DMS 273 treated with DMSO at 0.1 percent for 48 hours (cell line): ENCODE data around the gene NCBP1.
"Not testable (repeated sequence)": the region's sequence is repeated elsewhere in the genome, so short reads cannot be mapped to it uniquely, and the experiment has no call there.

ENCODE experiments used
- DNase-seq: peaks from one replicate; lab custom pipeline; 2025; lab: John Stamatoyannopoulos, UW

NCBP1 gene, protein sequence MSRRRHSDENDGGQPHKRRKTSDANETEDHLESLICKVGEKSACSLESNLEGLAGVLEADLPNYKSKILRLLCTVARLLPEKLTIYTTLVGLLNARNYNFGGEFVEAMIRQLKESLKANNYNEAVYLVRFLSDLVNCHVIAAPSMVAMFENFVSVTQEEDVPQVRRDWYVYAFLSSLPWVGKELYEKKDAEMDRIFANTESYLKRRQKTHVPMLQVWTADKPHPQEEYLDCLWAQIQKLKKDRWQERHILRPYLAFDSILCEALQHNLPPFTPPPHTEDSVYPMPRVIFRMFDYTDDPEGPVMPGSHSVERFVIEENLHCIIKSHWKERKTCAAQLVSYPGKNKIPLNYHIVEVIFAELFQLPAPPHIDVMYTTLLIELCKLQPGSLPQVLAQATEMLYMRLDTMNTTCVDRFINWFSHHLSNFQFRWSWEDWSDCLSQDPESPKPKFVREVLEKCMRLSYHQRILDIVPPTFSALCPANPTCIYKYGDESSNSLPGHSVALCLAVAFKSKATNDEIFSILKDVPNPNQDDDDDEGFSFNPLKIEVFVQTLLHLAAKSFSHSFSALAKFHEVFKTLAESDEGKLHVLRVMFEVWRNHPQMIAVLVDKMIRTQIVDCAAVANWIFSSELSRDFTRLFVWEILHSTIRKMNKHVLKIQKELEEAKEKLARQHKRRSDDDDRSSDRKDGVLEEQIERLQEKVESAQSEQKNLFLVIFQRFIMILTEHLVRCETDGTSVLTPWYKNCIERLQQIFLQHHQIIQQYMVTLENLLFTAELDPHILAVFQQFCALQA

DNA sequence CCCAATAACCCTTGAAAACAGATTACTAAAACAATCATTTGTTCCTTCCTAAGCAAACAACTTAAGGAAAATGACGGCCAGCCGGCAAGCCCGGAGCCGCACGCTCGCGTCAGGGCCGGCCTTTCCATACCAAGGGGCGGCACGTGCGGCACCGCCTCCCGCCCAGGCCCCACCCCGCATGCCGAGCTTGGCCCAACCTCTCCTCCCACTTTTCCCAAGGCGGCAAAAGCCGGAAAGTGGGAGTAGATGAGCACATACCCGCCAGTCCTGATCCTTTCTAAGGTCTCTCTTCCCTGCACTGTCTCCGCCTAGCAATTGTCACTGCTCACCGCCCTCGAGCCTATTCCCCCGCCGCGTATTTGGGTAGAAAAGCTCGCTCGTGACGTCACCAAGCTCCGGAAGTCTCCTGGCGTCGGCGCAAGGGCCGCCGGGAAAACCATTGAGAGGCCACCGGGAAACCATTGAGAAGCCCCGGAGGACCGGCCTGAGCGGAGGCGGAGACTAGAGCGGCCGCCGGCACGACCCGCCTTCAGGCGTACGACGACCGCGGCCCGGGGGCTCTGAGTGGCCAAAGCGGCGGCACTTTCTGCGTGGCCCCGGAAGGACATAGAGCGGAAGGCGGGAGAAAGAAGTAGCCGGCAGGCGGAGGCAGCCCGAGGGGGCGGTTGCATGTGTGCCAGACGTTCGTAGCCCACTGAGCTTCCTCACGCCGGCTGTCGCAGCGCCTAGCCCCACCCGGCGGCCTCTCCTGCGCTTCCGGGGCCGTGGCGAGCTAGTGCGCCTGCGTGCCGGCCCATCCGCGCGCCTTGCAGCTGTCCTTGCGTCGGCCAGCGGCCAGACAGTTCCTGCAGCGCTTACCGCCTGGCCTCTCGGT lies at the start of gene NCBP1, which contains the start of gene TSTD2:
Gene NCBP1, plus strand, starts transcription at position 837 of the 874 bp plus-strand sequence. CDS start 61 bp downstream, outside the sequence.
Gene TSTD2, minus strand, starts transcription at position 384 of the 874 bp plus-strand sequence. CDS start 5,806 bp downstream, outside the sequence.
- peak; percentile 94 for DNase-seq

DNA sequence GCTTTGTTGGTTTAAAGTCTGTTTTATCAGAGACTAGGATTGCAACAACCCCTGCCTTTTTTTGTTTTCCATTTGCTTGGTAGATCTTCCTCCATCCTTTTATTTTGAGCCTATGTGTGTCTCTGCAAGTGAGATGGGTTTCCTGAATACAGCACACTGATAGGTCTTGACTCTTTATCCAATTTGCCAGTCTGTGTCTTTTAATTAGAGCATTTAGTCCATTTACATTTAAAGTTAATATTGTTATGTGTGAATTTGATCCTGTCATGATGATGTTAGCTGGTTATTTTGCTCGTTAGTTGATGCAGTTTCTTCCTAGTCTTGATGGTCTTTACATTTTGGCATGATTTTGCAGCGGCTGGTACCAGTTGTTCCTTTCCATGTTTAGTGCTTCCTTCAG lies 48.8 kb upstream of the NCBP1 start:
- DNase-seq = not testable (repeated sequence)

DNA sequence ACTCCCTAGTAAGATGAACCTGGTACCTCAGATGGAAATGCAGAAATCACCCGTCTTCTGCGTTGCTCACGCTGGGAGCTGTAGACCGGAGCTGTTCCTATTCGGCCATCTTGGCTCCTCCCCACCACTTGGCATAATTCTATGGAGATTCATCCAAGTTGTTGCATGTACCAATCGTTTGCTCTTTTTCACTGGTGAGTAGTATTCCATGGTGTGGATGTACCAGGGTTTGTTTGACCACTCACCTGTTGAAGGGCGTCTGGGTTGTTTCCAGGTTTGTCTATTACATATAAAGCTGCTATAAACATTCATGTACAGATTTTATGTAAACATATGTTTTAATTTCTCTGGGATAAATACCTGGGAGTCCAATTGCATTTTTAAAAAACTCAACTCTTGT lies 46.7 kb upstream of the NCBP1 start:
- not testable (repeated sequence) for DNase-seq

DNA sequence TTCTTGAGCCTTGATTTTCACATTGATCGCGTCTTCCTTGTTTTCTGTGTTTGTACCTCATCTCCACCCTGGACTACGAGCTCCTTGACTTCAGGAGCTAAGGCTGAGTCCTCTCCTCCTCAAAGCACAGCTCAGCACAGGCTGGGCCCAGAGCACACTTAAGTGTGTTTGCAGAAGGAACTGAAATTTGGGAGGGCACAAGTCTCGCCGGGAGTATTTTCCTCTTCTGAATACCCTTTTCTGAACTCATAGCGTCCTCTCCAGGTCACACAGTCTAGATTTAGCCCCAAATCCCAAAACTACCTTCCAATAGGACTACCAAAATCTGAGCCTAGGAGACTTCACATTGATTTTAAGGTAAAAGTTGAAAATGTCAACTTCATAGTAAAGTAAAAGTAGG lies 42.1 kb upstream of the NCBP1 start:
- no peak for DNase-seq

DNA sequence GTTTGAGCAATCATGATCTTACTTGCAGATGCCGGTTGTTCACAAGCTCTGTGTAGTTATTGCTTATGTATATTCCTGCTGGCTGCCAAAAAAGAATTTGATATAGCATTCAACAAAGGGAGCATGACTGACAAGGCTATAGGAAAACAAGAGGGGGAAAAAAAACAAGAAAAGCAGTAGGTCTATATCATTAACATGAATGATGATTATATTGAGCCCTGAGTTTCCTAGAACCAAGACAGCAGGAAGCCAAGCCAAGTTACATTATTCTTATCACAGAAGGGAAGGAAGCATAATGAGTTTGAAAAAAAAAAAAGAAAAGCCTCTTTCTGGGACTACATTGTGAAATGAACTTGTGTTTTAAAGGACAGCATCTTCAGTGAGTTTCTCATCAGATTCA lies 41.5 kb upstream of the NCBP1 start:
- DNase-seq = no peak

DNA sequence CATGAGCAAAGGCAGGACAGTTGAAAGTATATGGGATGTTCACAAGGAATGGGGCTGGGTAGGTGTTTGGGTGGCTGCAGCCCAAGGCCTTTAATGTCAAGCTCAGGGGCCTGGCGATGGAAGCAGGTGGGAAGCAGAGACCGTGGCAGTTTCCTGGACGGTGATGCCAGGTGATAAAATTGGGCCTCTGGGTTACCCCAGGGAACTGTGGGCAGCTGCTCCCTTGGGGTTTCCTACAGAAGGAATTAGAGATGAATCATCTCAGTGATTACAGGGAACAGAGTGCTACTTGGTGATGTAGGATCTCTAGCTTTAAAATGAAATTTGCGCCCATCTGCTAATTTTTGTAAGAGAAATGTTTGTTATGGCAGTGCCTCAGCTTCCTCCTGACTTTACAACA lies 39.7 kb upstream of the NCBP1 start:
- DNase-seq = no peak

DNA sequence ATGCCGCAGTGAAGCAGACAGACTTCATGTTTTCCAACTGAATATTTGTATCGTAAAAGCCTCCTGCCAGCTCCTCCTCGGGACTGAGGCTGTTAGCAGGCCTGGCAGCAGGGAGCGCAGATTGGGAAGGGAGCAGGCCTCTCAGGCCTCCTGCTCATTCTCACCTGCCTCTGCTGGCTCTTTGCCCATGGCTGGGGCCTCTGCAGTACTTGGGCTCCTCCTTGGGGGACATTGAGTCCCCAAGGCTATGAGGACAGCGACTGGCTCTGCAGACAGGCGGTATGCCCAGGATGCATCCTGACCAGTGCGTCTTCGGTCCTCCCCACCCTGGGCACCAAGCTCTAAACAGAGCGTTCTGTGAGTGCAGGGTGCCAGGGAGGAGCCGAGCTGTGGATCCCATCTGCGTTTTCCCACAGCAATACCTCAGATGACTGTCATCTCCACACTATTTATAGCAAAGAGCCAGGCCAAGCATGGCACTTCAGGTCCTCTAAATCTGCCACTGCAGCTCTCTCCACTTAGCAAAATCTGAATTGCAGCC lies 39.2 kb upstream of the NCBP1 start:
- peak; percentile 63 for DNase-seq

DNA sequence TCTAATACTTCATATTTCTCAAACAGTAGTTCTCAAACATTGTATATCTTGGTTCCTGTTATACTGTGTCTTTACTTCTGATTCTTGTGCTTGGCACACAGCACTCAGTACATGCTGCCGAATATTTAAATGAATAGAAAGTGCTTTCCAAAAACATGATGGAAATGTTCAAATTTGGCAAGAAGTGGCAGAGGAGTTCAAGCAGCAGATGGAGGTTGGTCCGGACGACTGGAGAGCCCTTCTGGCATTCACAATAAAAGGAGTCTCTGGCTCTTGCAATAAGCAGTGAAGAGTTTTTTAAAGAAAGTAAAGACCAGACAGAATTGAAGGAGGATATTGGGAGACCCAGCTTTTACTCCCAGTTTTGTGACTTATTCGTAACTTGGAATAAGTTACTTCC lies 36.7 kb upstream of the NCBP1 start:
- peak; percentile 46 for DNase-seq

DNA sequence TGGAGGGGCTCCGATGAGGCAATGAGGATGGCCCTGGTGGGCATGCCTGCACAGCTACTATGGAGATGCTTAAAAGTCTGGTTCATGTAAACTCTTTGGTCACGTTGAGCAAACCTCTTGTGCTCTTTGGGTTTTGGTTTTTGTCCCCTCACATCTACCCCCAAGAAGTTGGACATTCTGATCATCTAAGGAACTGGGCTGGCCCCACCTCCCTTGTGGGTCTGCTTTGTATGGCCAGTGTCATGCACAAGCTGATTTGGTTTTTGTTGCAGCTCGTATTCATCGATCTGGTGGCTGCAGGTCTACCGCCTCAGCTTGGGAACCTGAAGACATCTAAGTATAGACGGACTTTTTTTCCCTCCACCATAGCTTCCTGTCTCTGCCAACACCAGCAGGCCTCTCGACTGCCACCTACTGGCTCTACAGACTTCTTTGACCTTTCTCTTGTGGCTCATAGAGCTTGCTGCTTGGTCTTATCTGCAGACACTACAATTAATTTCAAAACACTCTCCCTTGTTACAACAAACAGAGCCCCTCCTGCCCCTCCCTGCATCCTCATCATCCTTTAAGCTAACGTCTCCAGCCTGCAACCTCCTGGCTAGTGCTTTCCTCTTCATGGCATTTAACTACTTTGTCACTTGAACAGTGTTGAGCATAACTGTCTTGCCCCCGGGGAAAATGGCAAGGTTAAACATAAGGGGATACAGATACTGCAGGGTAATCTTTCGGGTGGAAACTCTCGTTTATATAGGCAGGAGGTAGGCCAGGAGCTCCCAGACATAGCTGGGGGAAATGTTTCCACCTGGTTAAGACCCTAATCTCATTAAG lies 34.9 kb upstream of the NCBP1 start:
- DNase-seq = peak; percentile 41

DNA sequence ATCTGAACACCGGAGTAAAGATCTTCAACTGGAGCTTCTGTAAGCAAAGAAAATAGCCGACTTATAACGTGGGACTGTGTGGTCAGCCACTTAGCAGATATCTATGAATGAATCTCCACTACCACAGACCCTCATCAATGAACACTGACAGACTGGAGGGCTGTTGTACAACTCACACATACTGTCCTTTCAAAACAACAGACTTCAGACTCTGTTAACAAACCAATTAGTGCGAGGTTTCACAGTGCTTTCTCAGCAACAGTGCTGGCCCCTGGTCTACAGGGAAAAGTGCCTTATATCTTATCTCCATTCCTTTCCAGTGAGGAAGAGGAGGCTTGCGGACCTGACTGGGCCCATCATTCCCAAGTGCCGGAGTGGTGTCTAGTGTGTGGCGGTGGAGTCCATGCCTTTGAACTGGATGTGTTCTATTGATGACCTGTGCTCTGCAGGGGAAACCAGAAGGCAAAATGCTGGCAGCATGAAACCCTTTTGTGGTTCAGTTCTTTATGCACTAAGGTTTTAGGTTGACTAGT lies 34.2 kb upstream of the NCBP1 start:
- DNase-seq = no peak

DNA sequence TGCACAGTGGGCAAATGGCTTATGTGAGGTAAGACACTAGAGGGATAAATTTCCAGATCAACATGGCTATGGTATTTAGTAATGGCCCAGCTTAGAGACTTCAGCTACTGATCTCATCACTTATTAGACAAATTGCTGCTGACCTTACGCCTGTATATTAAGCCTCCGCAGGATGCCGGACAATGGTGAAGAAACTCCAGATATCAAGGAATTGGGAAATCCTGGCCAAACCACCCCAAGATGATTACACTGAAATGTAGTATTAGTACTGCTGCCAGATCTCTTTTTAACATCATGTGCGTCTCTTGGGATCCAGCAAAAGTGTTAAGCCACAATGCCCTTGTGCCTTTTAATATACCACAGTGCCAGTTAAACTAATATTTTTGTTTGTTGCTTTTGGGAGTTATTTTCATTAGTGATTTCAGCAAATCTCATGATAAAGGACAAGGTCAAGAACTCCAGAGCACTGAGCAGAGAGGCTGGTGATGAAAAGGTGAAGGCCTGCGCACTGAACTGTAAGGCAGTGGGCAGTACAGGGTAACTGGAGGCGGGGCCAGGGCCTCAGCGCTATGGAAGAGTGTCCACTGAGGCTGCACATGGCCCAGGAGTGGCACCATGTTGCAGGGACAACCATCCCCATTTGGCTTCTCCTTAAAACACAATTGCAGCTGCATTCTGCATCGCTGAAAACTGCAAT lies 32.9 kb upstream of the NCBP1 start:
- no peak for DNase-seq

DNA sequence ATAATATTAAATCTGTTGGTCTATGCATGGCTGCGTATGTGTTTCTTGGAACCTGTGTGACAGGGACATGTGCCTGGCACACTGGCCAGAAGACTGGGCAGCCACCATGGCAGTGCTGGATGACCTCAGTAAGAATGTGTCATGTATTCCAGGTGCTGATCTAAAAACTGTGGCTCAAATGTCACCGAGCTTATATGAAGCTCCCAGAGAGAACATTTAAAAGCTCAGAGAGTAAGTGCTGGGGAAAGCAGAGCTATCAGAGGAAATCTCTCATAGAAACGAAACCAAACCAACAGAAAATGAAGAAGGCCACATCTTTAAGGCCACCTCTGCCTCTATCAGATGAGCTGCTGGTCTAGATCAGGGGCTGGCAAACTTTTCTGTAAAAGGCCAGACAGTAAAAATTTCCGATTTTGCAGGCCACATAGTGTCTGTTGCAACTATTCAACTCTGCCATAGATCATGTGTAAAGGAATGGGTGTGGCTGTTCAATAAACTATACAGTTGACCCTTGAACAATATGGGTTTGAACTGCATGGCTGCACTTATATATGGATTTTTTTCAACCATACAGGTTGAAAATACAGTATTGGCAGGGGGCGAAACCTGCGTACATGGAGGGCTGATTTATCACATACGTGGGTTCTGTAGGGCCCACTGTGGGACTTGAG lies 32.3 kb upstream of the NCBP1 start:
- DNase-seq = no peak

DNA sequence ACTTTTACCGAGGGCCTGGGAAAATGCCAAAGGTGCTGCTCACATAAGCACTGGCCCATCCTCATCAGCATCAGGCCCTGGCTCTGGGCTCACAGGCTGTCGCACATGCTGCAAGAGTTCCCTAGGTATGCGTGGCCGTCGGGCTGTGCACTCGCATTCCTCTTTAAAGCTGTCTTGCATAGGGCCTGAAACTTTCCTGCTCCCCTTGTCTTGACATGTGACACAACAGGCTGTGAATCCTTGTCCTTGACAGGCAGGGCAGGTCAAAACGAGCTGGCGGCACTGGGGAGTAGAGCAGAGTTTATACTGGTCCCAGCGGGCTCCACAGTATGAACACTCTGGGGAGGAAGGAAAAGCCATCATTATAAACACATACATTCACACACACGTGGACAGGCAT lies 31.2 kb upstream of the NCBP1 start:
- no peak for DNase-seq

DNA sequence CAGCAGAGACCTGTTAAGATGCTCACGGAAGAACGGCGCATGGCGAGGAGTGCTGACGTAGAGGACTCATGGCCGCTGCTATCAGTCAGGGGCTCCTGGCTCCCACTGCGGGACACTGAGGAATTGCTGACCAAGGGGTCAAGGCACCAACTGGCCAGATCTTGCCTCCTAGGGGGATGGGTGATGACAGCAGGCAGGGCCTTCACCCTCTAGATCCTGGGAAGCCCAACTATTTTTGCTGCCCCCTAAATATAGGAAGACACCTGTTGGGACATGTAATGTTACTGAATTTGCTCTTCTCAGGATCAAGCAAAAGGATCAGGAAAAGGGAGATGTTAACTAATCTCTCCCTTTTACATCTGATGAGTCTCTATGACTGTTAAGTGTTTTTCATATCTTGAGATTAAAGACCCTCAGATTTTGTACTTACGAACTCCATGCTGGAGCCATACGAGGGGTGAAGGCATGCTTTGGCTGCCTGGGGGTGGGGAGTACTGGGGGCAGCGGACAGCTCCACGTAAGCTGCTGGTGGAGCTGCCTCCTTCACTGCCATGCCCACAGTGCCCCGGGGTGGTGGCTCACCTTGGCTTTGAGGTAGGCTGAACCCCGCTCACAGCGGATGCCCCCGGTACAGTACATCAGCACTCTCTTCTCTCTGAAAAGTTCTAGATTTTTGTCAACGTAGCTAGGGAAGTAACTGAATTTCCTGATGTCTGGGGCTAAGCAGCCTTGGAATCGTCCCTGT lies 28.5 kb upstream of the NCBP1 start:
- no peak for DNase-seq

DNA sequence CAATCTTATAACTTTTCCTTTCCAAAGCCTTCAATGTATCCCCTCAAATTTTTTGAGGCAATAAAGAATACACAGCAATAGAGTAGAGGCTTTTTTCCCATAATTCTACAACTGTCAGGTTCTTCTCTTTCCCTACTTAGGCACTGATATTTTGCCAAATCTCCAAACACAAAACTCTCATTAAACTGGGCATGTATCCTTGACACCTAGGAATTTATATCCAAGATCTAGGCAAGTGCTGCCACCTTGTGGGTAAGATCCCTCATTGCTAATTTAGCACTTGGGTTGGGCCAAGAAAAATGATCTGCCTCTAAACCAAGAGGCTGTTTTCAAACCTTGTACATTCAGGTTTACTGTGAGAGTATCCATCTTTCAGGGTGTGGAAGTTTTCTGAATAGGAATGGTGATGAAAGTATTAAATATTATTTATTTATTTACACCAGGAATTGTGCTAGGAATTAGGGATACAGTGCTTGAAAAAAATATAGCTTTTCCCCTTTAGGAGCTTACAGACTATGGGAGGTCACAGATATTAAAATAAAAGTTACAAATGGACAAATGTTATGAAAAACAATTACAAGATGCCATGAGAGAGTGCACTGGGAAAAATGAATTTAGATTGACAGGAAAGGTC lies 18.1 kb upstream of the NCBP1 start:
- DNase-seq = no peak

DNA sequence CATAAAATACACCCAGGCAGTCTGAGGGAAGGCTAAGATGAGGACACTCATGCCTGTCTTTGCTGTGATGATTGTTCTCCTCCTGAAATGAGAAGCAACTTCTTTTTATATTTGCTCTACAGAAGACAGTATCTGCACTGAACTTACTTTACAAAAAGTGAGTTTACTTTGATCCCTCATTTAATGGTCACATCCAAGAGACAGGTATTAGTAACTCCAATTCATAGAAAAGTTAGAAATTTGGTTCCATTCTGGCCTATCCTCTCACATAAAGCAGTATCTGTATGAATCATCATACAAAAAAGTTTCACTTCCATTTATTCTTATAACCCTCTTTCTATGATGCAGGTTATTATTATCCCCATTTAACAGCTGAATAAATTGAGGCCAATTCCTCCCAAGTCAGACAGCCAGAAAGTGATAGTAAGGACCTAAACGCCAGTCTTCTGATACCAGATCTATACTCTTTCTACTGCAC lies 15.6 kb upstream of the NCBP1 start:
- DNase-seq = no peak

DNA sequence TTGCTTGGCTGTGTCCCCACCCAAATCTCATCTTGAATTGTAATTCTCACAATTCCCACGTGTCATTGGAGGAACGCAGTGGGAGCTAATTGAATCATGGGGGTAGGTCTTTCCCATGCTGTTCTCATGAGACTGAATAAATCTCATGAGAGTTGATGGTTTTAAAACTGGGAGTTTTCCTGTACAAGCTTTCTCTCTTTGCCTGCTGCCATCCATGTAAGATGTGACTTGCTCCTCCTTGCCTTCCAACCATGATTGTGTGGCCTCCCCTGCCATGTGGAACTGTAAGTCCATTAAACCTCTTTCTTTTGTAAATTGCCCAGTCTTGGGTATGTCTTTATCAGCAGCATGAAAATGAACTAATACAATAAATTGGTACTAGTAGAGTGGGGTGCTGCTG lies 13.6 kb upstream of the NCBP1 start:
- not testable (repeated sequence) for DNase-seq

DNA sequence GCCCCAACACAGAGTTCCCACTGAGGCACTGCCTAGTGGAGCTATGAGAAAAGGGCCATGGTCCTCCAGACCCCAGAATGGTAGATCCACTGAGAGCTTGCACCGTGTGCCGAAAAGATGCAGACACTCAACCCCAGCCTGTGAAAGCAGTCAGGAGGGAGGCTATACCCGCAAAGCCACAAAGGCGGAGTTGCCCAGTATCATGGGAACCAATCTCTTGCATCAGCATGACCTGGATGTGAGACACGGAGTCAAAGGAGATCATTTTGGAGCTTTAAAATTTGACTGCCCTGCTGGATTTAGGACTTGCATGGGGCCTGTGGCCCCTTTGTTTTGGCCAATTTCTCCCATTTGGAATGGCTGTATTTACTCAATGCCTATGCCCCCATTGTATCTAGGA lies 11.1 kb upstream of the NCBP1 start:
- DNase-seq = not testable (repeated sequence)
